ENCODE measurements around the gene B9D2.

The B9D2 gene

DNA sequence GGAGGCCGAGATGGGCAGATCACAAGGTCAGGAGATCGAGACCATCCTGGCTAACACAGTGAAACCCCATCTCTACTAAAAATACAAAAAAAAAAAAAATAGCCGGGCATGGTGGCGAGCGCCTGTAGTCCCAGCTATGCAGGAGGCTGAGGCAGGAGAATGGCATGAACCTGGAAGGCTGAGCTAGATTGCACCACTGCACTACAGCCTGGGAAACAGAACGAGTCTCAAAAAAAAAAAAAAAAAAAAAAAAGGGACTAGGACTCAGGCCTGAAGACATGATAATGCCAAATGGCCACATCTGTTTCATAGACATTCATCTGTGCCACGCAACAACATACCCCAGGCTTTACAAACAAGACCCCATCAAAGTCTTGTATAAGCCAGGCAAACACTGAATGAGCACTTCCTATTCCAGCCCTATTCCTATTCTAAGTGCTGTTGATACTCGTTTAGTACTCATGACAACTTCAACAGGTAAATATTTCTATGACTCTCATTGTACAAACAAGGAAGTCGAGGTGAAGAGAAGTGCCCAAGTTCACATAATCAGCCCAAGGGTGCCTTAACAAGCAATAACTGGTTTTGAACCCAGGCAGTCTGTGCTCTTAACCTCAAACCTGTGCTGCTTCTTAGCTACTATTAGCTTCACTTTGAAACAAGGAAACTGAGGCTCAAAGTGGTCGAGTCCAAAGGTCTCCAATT lies 1.7 kb downstream of the B9D2 start:
- POLR2A ChIA-PET: interaction anchor here (0.6 to 4.7 kb wide), 3 partner anchors 10 to 99 kb away, joined by 3 to 73 read pairs (median 26); partner anchors contain the start of gene HNRNPUL1
- TF ChIP-seq SCRT2 (tag by site-specific recombination; IDR thresholded peaks at IDR 0.05) (0 out of 2 replicates have a peak, but pooled peaks have one; percentile 8), ZNF324 (tag by site-specific recombination; IDR thresholded peaks at IDR 0.05) (no peak), ZNF791 (tag by site-specific recombination; IDR thresholded peaks at IDR 0.05) (no peak)
- TF ChIP-seq, protein P1, sequence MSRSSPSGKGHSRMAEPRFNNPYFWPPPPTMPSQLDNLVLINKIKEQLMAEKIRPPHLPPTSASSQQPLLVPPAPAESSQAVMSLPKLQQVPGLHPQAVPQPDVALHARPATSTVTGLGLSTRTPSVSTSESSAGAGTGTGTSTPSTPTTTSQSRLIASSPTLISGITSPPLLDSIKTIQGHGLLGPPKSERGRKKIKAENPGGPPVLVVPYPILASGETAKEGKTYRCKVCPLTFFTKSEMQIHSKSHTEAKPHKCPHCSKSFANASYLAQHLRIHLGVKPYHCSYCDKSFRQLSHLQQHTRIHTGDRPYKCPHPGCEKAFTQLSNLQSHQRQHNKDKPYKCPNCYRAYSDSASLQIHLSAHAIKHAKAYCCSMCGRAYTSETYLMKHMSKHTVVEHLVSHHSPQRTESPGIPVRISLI (tag by site-specific recombination; IDR thresholded peaks at IDR 0.05): peak; percentile 76; the same call in 1 of the 2 replicates
- CTCF ChIA-PET: interaction anchor here (1.6 to 5.3 kb wide), 2 partner anchors 9 to 201 kb away, joined by 8 to 64 read pairs; partner anchors contain the start of gene TGFB1
- 0 out of 2 replicates have a peak, but pooled peaks cover 5% of the 10 kb centered on the region for H3K4me1 ChIP-seq (ENCODE audit: control insufficient read depth, insufficient read depth, low read length)
- no peak overlapping the region for H3K4me3 ChIP-seq (ENCODE audit: low read depth, low read length)
- no peaks in the 10 kb centered on the region for H3K9me3 ChIP-seq (ENCODE audit: control insufficient read depth, insufficient read depth, low read depth, low read length)
- H3K27ac ChIP-seq (ENCODE audit: extremely low read depth, low read depth, low read length): 0 out of 2 replicates have a peak overlapping the region, but pooled peaks have one; percentile 17
- H3K36me3 ChIP-seq (ENCODE audit: control insufficient read depth in 2 of 2, insufficient read depth in 1 of 2, low read length in 2 of 2): no peaks in the 10 kb centered on the region; a peak in 1 of 3 replicates

DNA sequence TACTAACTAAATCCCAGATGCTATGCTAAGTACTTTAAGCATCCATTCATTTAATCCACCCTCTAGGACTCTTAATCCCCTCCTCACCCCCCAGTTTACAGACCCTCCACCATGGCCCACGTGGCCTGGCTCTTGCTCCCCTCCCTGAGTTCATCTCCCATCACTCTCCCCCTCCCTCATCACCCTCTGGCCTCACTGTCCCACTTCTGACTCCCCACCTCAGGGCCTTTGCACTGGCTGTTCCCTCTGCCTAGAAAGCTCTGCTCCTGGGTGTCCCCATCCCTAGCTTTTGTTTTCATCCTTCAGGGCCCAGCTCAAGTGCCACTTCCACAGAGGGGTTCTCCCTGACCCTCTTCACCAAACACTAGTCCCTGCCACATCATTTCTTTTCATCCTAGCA lies 4.2 kb downstream of the B9D2 start:
- Histone ChIP-seq H3K36me3 (ENCODE audit: control insufficient read depth in 2 of 2, insufficient read depth in 1 of 2, low read length in 2 of 2) (no peaks in the 10 kb centered on the region; a peak in 1 of 3 replicates), H3K4me3 (ENCODE audit: low read depth, low read length) (no peak overlapping the region), H3K9me3 (ENCODE audit: control insufficient read depth, insufficient read depth, low read depth, low read length) (no peaks in the 10 kb centered on the region), H3K4me1 (ENCODE audit: control insufficient read depth, insufficient read depth, low read length) (0 out of 2 replicates have a peak, but pooled peaks cover 3% of the 10 kb centered on the region), H3K27ac (ENCODE audit: extremely low read depth, low read depth, low read length) (no peak overlapping the region)
- POLR2A ChIA-PET: interaction anchor here (1.1 kb wide), 1 partner anchor 9 kb away, joined by 3 read pairs; no protein-coding TSS in a partner anchor
- CTCF ChIA-PET: interaction anchor here (1.2 kb wide), 1 partner anchor 725 kb away, joined by 4 read pairs; no protein-coding TSS in a partner anchor
- TF ChIP-seq ZNF623 (tag by site-specific recombination; IDR thresholded peaks at IDR 0.05): peak; percentile 95
- TF ChIP-seq, protein P2, sequence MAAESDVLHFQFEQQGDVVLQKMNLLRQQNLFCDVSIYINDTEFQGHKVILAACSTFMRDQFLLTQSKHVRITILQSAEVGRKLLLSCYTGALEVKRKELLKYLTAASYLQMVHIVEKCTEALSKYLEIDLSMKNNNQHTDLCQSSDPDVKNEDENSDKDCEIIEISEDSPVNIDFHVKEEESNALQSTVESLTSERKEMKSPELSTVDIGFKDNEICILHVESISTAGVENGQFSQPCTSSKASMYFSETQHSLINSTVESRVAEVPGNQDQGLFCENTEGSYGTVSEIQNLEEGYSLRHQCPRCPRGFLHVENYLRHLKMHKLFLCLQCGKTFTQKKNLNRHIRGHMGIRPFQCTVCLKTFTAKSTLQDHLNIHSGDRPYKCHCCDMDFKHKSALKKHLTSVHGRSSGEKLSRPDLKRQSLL (tag by site-specific recombination; IDR thresholded peaks at IDR 0.05): no peak

DNA sequence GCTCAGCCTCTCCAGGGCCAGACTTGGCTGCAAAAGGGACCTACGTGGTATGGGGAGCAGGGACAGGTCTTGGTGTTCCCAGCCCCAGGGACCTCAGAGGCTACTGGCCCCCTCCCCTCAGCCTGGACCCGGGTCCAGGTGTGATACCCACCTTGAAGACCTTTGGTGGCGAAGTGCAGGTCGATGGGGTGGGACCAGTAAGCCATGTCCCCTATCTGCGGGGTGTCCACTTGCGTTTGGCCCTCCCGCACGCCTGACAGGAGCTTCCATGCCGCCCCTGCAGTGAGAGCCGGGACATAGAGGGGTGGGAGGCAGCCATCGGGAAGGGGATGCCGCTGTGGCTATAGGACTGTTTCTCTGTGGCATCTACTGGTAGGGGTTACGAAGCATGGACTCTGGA lies 6.2 kb downstream of the B9D2 start:
- Histone ChIP-seq H3K36me3 (ENCODE audit: control insufficient read depth in 2 of 2, insufficient read depth in 1 of 2, low read length in 2 of 2) (no peaks in the 10 kb centered on the region), H3K9me3 (ENCODE audit: control insufficient read depth, insufficient read depth, low read depth, low read length) (no peaks in the 10 kb centered on the region), H3K4me1 (ENCODE audit: control insufficient read depth, insufficient read depth, low read length) (peaks cover 5% of the 10 kb centered on the region; the same call in 1 of the 2 replicates), H3K27ac (ENCODE audit: extremely low read depth, low read depth, low read length) (no peak overlapping the region), H3K4me3 (ENCODE audit: low read depth, low read length) (no peak overlapping the region)
- CTCF ChIA-PET: interaction anchor here (0.8 to 2.2 kb wide), 3 partner anchors 12 to 213 kb away, joined by 3 to 8 read pairs (median 4); no protein-coding TSS in a partner anchor
- POLR2A ChIA-PET: no interaction called here
- TF ChIP-seq, protein P3, sequence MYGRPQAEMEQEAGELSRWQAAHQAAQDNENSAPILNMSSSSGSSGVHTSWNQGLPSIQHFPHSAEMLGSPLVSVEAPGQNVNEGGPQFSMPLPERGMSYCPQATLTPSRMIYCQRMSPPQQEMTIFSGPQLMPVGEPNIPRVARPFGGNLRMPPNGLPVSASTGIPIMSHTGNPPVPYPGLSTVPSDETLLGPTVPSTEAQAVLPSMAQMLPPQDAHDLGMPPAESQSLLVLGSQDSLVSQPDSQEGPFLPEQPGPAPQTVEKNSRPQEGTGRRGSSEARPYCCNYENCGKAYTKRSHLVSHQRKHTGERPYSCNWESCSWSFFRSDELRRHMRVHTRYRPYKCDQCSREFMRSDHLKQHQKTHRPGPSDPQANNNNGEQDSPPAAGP (tag by site-specific recombination; IDR thresholded peaks at IDR 0.05): no peak
- TF ChIP-seq ZNF302 (tag by site-specific recombination; IDR thresholded peaks at IDR 0.05; ENCODE audit: low read depth): no peak
- TF ChIP-seq ZFHX2 (tag by site-specific recombination; conservative IDR thresholded peaks at IDR 0.05): no peak

DNA sequence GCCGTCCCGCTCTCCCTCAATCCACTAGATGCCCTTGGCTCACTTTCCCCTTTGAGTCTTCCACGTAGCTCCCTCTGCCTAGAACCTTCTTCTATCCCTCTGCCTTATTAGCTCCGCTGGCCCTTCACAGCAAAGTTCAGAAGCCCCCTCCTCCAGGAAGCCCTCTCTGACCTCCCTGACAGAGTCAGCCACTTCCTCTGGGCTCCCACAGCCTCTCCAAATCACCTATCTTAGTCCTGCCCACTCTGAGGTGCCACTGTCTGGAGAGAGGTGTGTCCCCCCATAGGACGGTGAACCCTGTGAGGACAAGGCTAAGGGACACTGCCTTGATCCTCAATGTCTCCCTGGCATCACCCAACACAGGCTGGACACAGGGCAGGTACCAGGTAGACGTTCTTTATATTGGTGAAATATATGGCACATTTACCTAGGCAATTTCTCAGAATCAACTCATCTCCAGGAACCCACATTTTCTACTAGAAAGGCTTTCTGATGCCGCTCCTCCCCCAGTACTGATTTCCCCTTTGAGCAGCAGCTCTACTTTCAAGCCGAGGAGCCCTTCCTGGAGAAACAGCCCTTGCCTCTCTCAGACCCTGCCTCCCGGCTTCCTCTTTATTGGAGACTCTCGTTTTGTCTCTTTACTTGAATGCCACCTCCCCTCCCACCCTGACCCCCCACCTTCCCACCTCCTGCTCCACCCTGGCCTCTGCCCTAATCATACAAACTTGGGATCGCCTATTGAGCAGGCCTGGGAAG lies 6.8 kb downstream of the B9D2 start:
- TF ChIP-seq GLI4 (tag by site-specific recombination; IDR thresholded peaks at IDR 0.05): 0 out of 2 replicates have a peak, but pooled peaks have one; percentile 40
- TF ChIP-seq, protein P4, sequence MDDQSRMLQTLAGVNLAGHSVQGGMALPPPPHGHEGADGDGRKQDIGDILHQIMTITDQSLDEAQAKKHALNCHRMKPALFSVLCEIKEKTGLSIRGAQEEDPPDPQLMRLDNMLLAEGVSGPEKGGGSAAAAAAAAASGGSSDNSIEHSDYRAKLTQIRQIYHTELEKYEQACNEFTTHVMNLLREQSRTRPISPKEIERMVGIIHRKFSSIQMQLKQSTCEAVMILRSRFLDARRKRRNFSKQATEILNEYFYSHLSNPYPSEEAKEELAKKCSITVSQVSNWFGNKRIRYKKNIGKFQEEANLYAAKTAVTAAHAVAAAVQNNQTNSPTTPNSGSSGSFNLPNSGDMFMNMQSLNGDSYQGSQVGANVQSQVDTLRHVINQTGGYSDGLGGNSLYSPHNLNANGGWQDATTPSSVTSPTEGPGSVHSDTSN (CRISPR knock-in tag; IDR thresholded peaks at IDR 0.05): no peak
- H3K4me3 ChIP-seq (ENCODE audit: low read depth, low read length): no peak overlapping the region
- H3K27ac ChIP-seq (ENCODE audit: extremely low read depth, low read depth, low read length): no peak overlapping the region
- no peaks in the 10 kb centered on the region for H3K9me3 ChIP-seq (ENCODE audit: control insufficient read depth, insufficient read depth, low read depth, low read length)
- CTCF ChIA-PET: interaction anchor here (0.7 to 2.2 kb wide), 3 partner anchors 10 to 213 kb away, joined by 4 to 8 read pairs (median 4); no protein-coding TSS in a partner anchor
- H3K36me3 ChIP-seq (ENCODE audit: control insufficient read depth in 2 of 2, insufficient read depth in 1 of 2, low read length in 2 of 2): no peaks in the 10 kb centered on the region
- peaks cover 5% of the 10 kb centered on the region; the same call in 1 of the 2 replicates for H3K4me1 ChIP-seq (ENCODE audit: control insufficient read depth, insufficient read depth, low read length)
- POLR2A ChIA-PET: no interaction called here
